Skeletal muscle tissue (tissue), 4 donors: ENCODE data around the gene PARP15. TPM values are rescaled to one million over a fixed set of nuclear protein-coding genes. Genes with fewer than 3 reads are reported as not detected.
"Not testable (repeated sequence)": the region's sequence is repeated elsewhere in the genome, so short reads cannot be mapped to it uniquely, and the experiment has no call there.

Experiments
- H3K27ac ChIP-seq: one replicate; pipeline ENCODE4 v1.7.0; 2013; ENCODE audit warnings: mild to moderate bottlenecking, low read depth, low read length, inconsistent platforms
- H3K27me3 ChIP-seq, 3 donors: one replicate each; pipeline ENCODE4 v1.7.0; 2013; ENCODE audit warnings: low read length in 3 of 3; ENCODE audit not compliant: control insufficient read depth in 3 of 3, insufficient read depth in 3 of 3
- H3K36me3 ChIP-seq, 3 donors: one replicate each; pipeline ENCODE4 v1.7.0; 2013; ENCODE audit warnings: low read length in 3 of 3; ENCODE audit not compliant: control insufficient read depth in 3 of 3, insufficient read depth in 3 of 3
- H3K4me1 ChIP-seq, 3 donors: one replicate each; pipeline ENCODE4 v1.7.0; 2013; ENCODE audit warnings: low read length in 3 of 3, mild to moderate bottlenecking in 3 of 3; ENCODE audit not compliant: control insufficient read depth in 3 of 3, insufficient read depth in 3 of 3
- H3K4me3 ChIP-seq, 3 donors: one replicate each; pipeline ENCODE4 v1.7.0; 2013; ENCODE audit warnings: low read length in 3 of 3
- H3K9ac ChIP-seq, 3 donors: one replicate each; pipeline ENCODE4 v1.7.0; 2013; ENCODE audit warnings: low read length in 3 of 3, mild to moderate bottlenecking in 3 of 3, moderate library complexity in 2 of 3, low read depth in 1 of 3
- H3K9me3 ChIP-seq, 3 donors: one replicate each; pipeline ENCODE4 v1.7.0; 2013; ENCODE audit warnings: low read length in 3 of 3; ENCODE audit not compliant: control insufficient read depth in 3 of 3
- total RNA-seq: library from RNA; depleted of rRNA; stranded (reverse); fragments of >200 nt; gene quantifications from one replicate; pipeline ENCODE4 v1.2.3, GENCODE V29; 2014
- donor health status: Osteomylitis.

The PARP15 gene
- total RNA-seq, 1 donor from 2014 or later: 2.6 TPM

DNA sequence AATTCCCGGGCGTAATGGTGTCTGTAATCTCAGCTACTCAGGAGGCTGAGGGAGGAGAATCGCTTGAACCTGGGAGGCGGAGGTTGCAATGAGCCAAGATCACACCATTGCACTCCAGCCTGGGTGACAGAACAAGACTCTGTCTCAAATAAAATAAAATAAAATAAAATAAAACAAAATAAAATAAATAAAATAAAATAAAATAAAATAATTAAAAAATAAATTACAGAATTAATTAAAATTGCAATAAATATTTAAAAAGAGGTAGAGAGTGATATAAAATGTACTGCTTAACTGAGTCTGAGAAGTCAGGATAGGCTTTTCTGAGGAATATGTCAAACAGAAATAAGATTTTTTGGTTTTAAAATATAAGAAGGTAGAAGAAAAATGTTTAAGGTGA lies 80.9 kb downstream of the PARP15 start:
- H3K9me3 ChIP-seq, H3K4me1 ChIP-seq, H3K27me3 ChIP-seq, H3K36me3 ChIP-seq, H3K4me3 ChIP-seq, H3K9ac ChIP-seq, H3K27ac ChIP-seq: not testable (repeated sequence)

DNA sequence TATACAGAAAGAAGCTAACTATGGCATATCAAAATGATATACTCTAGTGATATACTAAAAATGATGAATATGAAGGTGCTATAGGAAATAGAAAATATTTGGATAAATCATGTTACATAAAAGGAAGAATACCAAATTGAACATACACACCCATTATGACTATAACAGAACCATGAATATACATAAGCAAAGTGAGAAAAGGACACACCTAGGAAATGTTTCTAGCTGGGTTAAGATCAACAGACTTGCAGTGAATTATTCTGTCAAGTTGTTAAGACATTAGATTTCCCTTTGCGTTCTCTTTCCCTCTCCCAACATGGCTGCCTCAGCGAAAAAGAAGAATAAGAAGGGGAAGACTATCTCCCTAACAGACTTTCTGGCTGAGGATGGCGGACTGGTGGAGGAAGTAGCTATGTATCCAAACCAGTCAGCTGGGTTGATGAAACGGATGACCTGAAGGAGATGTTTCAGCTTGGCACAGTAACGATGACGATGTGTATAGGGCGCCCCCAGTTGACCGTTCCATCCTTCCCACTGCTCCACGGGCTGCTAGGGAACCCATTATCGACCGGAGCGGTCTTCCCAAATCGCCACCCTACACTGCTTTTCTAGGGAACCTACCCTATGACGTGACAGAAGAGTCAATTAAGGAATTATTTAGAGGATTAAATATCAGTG lies 83.0 kb downstream of the PARP15 start:
- no peak overlapping the region for H3K4me3 ChIP-seq
- no peak overlapping the region for H3K9ac ChIP-seq
- no peaks in the 10 kb centered on the region for H3K4me1 ChIP-seq
- H3K27ac ChIP-seq: no peak overlapping the region
- no peaks in the 10 kb centered on the region for H3K36me3 ChIP-seq
- H3K27me3 ChIP-seq: no peaks in the 10 kb centered on the region
- H3K9me3 ChIP-seq: no peaks in the 10 kb centered on the region

DNA sequence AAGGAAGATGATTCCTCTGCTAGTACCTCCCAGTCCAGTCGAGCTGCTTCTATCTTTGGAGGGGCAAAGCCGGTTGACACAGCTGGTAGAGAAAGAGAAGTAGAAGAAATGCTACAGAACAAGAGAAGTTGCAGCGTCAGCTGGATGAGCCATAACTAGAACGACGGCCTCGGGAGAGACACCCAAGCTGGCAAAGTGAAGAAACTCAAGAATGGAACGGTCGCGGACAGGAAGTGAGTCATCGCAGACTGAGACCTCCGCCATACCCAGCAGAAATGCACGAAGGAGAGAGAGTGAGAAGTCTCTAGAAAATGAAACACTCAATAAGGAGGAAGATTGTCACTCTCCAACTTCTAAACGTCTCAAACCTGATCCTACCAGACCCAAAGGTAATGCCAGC lies 84.2 kb downstream of the PARP15 start:
- no peak overlapping the region for H3K27ac ChIP-seq
- H3K27me3 ChIP-seq: no peaks in the 10 kb centered on the region
- no peaks in the 10 kb centered on the region for H3K9me3 ChIP-seq
- no peak overlapping the region for H3K4me3 ChIP-seq
- H3K9ac ChIP-seq: no peak overlapping the region
- H3K36me3 ChIP-seq: no peaks in the 10 kb centered on the region
- no peaks in the 10 kb centered on the region for H3K4me1 ChIP-seq

DNA sequence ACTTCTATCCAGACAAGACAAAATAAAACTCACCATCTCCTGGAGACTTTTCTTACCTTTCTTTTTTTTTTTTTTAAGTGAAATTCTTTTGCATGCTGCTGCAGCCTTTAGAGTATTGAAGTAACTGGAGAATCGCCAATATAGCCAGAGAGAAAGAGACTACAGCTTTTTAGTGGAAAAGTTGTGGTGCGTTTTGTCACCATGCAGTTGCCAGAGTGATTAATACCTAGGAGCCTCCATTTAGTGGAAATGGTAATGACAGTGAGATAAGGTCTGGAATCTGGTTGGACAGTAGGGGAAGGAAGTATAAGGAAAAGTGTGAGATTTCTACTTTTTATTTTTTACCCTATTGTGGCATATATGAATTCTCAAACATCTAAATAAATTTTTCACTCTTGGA lies 85.1 kb downstream of the PARP15 start:
- Histone ChIP-seq H3K27ac (no peak overlapping the region), H3K36me3 (no peaks in the 10 kb centered on the region), H3K9ac (no peak overlapping the region), H3K27me3 (no peaks in the 10 kb centered on the region), H3K4me1 (no peaks in the 10 kb centered on the region), H3K4me3 (no peak overlapping the region), H3K9me3 (no peaks in the 10 kb centered on the region)

DNA sequence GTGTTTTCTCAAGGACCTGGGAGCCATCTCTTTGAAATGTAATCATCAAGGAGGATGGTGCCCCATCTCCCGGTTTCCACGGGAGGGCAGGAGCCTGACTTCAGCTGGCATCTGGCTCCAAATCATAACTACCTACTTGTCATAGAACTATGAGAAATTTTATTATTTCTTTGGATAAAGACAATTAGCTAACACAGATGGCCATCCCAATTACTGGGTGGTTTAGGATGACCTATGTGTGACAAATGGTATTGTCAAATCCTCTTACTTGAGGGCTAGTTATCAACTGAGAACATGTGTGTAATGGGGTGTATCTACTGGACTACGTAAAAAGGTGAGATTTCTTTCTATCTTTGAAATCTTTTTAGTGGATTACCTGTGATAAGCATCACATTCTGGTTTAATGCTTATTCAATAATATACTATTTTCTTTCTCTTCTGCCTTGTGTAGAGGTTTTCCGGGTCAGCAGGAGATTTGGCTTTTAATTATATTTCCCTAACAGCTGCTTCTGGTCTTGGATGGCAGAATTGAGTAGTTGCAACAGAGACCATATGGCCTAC lies 87.9 kb downstream of the PARP15 start:
- no peaks in the 10 kb centered on the region for H3K27me3 ChIP-seq
- H3K9me3 ChIP-seq: no peaks in the 10 kb centered on the region
- no peaks in the 10 kb centered on the region for H3K4me1 ChIP-seq
- no peak overlapping the region for H3K9ac ChIP-seq
- no peak overlapping the region for H3K4me3 ChIP-seq
- no peaks in the 10 kb centered on the region for H3K36me3 ChIP-seq
- no peak overlapping the region for H3K27ac ChIP-seq

DNA sequence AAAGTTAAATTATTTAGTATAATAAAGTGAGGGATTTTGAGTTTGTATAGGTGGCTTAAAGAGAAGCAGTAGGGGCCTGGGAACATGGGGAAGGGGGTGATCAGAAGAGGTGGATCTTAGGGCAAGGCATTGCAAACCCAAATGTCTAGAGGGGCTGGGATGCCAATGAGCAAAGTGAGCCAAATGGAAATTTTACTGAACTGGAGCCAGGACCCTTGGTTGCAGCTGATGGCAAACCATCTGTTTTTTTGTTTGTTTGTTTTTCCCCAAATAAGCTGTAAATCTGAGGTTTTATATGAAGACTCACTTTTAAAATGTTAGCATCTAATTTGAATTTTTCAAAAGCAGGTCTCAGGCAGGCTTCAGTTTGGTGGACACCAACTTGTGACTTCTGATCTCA lies 88.4 kb downstream of the PARP15 start:
- Histone ChIP-seq H3K9me3 (no peaks in the 10 kb centered on the region), H3K27ac (no peak overlapping the region), H3K4me1 (no peaks in the 10 kb centered on the region), H3K27me3 (no peaks in the 10 kb centered on the region), H3K4me3 (no peak overlapping the region), H3K9ac (no peak overlapping the region), H3K36me3 (no peaks in the 10 kb centered on the region)

DNA sequence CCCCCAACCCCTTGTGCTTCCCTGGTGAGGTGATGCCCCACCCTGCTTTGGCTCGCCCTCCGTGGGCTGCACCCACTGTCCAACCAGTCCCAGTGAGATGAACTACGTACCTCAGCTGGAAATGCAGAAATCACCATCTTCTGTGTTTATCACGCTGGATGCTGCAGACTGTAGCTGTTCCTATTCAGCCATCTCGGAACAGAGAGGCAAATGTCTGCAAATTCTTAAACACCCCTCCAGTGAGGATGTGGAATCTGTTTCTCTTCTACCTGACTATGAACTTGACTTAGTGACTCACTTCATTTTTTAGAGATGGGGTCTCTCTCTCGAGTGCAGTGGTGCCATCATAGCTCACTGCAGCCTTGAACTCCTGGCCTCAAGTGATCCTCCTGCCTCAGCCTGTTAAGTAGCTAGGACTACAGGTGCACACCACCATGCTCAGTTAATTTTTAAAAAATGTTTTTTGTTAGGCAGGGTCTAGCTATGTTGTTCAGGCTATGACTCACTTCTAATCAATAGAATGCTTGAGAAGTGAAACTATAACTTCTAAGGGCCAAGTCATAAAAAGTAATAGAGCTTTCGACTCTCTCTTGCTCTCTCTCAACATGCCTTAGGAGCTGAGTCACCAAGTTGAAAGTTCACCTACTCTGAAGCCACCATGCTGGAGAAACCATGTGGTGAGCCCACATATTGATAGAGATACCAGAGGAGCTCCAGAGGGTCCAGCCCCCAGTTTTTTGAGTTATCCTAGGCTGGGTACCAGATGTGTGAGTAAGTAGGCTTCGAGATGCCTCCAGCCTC lies 91.7 kb downstream of the PARP15 start:
- H3K27me3 ChIP-seq: no peaks in the 10 kb centered on the region
- H3K4me3 ChIP-seq: no peak overlapping the region
- H3K9ac ChIP-seq: no peak overlapping the region
- H3K9me3 ChIP-seq: no peaks in the 10 kb centered on the region
- no peaks in the 10 kb centered on the region for H3K4me1 ChIP-seq
- H3K36me3 ChIP-seq: no peaks in the 10 kb centered on the region
- H3K27ac ChIP-seq: no peak overlapping the region

DNA sequence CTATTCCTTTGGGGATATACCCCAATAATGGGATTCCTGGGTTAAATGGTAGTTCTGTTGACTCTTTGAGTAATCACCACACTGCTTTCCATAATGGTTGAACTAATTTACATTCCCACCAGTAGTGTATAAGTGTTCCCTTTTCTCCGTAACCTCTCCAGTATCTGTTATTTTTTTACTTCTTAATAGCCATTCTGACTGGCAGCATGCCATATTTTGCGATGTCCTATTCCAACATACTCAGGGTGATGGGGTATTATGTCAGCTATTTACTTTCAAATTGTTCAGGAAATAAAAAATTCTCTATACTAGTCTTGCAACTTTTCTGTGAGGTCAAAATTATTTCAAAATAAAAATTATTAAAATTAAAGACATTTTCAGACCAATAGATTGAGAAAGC lies 94.1 kb downstream of the PARP15 start:
- Histone ChIP-seq H3K9me3 (no peaks in the 10 kb centered on the region), H3K9ac (no peak overlapping the region), H3K4me1 (no peaks in the 10 kb centered on the region), H3K27me3 (no peaks in the 10 kb centered on the region), H3K36me3 (no peaks in the 10 kb centered on the region), H3K27ac (no peak overlapping the region), H3K4me3 (no peak overlapping the region)

DNA sequence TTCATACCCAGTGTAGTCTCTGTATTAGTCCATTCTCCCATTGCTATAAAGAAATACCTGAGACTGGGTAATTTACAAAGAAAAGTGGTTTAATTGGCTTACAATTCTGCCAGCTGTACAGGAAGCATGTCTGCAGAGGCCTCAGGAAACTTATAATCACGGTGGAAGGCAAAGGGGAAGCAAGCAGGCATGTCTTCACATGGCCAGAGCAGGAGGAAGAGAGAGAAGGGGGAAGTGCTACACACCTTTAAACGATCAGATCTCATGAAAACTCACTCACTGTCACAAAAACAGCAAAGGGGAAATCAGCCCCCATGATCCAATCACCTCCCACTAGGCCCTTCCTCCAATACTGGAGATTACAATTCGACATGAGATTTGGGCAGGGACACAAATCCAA lies 96.9 kb downstream of the PARP15 start:
- Histone ChIP-seq H3K9ac (no peak overlapping the region), H3K4me3 (no peak overlapping the region), H3K9me3 (no peaks in the 10 kb centered on the region), H3K36me3 (no peaks in the 10 kb centered on the region), H3K27me3 (no peaks in the 10 kb centered on the region), H3K4me1 (peaks cover 1 to 6% (median 3%) of the 10 kb centered on the region in 3 donors), H3K27ac (no peak overlapping the region)

DNA sequence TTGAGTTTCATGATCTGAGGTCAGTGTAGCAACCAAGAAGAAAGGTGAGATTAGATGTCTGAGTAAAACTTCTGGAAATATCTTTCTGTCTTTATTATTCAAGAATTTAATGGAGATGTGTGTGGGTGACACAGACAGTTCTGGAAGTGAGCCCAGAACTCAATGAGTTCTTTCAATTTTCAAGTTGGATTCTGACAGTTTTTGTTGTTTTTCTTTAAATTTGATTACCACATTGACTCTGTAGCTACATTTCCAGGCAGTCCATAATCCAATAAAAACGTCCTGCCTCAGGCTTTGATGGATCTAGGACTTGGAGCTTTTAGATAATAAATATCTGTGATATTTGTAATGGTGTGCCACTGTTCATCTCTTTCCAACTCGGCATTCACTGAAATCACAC lies 99.3 kb downstream of the PARP15 start:
- Histone ChIP-seq H3K4me3 (no peak overlapping the region), H3K4me1 (peaks cover 13 to 20% (median 16%) of the 10 kb centered on the region in 3 donors), H3K27me3 (no peaks in the 10 kb centered on the region), H3K27ac (no peak overlapping the region), H3K36me3 (no peaks in the 10 kb centered on the region), H3K9me3 (no peaks in the 10 kb centered on the region), H3K9ac (no peak overlapping the region)
